CD4-positive, alpha-beta T cell treated with Interleukin-21 for 1 hour (primary cell): Measurements from ENCODE around the gene SSBP3.

Experiments
- DNase-seq: peaks from one replicate; pipeline ENCODE4 v3.0.0-alpha.2; 2020

The SSBP3 gene

GRCh38 chr1:54302549-54302948 is 103.6 kb downstream of the SSBP3 start:
- DNase-seq = no peak

GRCh38 chr1:54301497-54301896 is 104.7 kb downstream of the SSBP3 start:
- no peak for DNase-seq

GRCh38 chr1:54300401-54300800 is 105.8 kb downstream of the SSBP3 start:
- DNase-seq = no peak

GRCh38 chr1:54299037-54299436 is 107.2 kb downstream of the SSBP3 start:
- no peak for DNase-seq

- DNase-seq = no peak
Measured at GRCh38 chr1:54298284-54299033, 107.7 kb downstream of the SSBP3 start.

GRCh38 chr1:54297596-54298283 is 108.5 kb downstream of the SSBP3 start:
- no peak for DNase-seq

- no peak for DNase-seq
Measured at GRCh38 chr1:54296666-54297065, 109.5 kb downstream of the SSBP3 start.

- no peak for DNase-seq
Measured at GRCh38 chr1:54294887-54295286, 111.3 kb downstream of the SSBP3 start.

- DNase-seq = no peak
Measured at GRCh38 chr1:54292002-54292911, 113.9 kb downstream of the SSBP3 start.

- no peak for DNase-seq
Measured at GRCh38 chr1:54291276-54292001, 114.8 kb downstream of the SSBP3 start.

GRCh38 chr1:54290506-54291184 is 115.5 kb downstream of the SSBP3 start:
- peak; percentile 13 for DNase-seq

- no peak for DNase-seq
Measured at GRCh38 chr1:54289712-54290233, 116.4 kb downstream of the SSBP3 start.

- DNase-seq = no peak
Measured at GRCh38 chr1:54287801-54288211, 118.4 kb downstream of the SSBP3 start.

GRCh38 chr1:54287176-54287650 is 119.0 kb downstream of the SSBP3 start:
- peak; percentile 49 for DNase-seq

- no peak for DNase-seq
Measured at GRCh38 chr1:54285815-54286345, 120.3 kb downstream of the SSBP3 start.

- peak; percentile 34 for DNase-seq
Measured at GRCh38 chr1:54284781-54285529, 121.2 kb downstream of the SSBP3 start.

- DNase-seq = no peak
Measured at GRCh38 chr1:54283635-54284385, 122.4 kb downstream of the SSBP3 start.

- no peak for DNase-seq
Measured at GRCh38 chr1:54282101-54282847, 123.9 kb downstream of the SSBP3 start.

GRCh38 chr1:54280651-54281050 is 125.5 kb downstream of the SSBP3 start:
- no peak for DNase-seq
